GM23338 (cell line): ENCODE results near the gene ZNF689. TPM values are rescaled to one million over a fixed set of nuclear protein-coding genes. Genes with fewer than 3 reads are reported as not detected.

ENCODE experiments used
- ATAC-seq: fragments of 200-7000 bp; cut with Tn5 transposase; 3 replicates; pipeline ENCODE4 v1.9.1; 2020
- DNase-seq: peaks from one replicate; pipeline ENCODE4 v3.0.0-alpha.2; 2015; ENCODE audit warnings: low spot score
- H2AFZ ChIP-seq: fragments of 200-600 bp; sonication (generic); 2 replicates; pipeline ENCODE4 v1.8.0; 2016; ENCODE audit warnings: antibody characterized with exemption, mild to moderate bottlenecking, moderate library complexity
- H3F3A ChIP-seq: fragments of 200-600 bp; sonication (generic); replicated peaks from 2 replicates; pipeline ENCODE4 v1.8.0; 2017; ENCODE audit warnings: antibody characterized with exemption, mixed run types, low read depth
- H3K27ac ChIP-seq: fragments of 200-600 bp; sonication (generic); 2 replicates; pipeline ENCODE4 v1.6.1; 2016; ENCODE audit warnings: low read depth
- H3K27me3 ChIP-seq: fragments of 200-600 bp; sonication (generic); 2 replicates; pipeline ENCODE4 v1.8.0; 2016; ENCODE audit warnings: mild to moderate bottlenecking, mixed run types, moderate library complexity; ENCODE audit not compliant: insufficient read depth
- H3K36me3 ChIP-seq: fragments of 200-600 bp; sonication (generic); 2 replicates; pipeline ENCODE4 v1.8.0; 2016; ENCODE audit warnings: mild to moderate bottlenecking; ENCODE audit not compliant: insufficient read depth
- H3K4me1 ChIP-seq: fragments of 200-600 bp; sonication (generic); 2 replicates; pipeline ENCODE4 v1.8.0; 2016; ENCODE audit warnings: mild to moderate bottlenecking, moderate library complexity; ENCODE audit not compliant: insufficient read depth
- H3K4me2 ChIP-seq: fragments of 200-600 bp; sonication (generic); 2 replicates; pipeline ENCODE4 v1.7.1; 2017; ENCODE audit warnings: mixed run types
- H3K4me3 ChIP-seq: fragments of 200-600 bp; sonication (generic); 2 replicates; pipeline ENCODE4 v1.6.1; 2016; ENCODE audit warnings: mixed run types
- H3K79me2 ChIP-seq: fragments of 200-600 bp; sonication (generic); replicated peaks from 2 replicates; pipeline ENCODE4 v1.8.0; 2017; ENCODE audit warnings: mild to moderate bottlenecking; ENCODE audit not compliant: insufficient read depth
- H3K9me2 ChIP-seq: fragments of 200-600 bp; sonication (generic); 2 replicates; pipeline ENCODE4 v1.8.0; 2017; ENCODE audit not compliant: insufficient read depth
- H4K20me1 ChIP-seq: fragments of 200-600 bp; sonication (generic); replicated peaks from 2 replicates; pipeline ENCODE4 v1.8.0; 2017; ENCODE audit warnings: mild to moderate bottlenecking; ENCODE audit not compliant: insufficient read depth
- H3K27ac Mint-ChIP-seq: 2 replicates; pipeline ENCODE4 v1.8.0; 2020; ENCODE audit warnings: inconsistent platforms, mild to moderate bottlenecking, moderate library complexity, mixed read lengths
- H3K27me3 Mint-ChIP-seq: 3 replicates; pipeline ENCODE4 v1.8.0; 2022; ENCODE audit warnings: low read depth, mild to moderate bottlenecking, moderate library complexity, mixed read lengths, inconsistent platforms; ENCODE audit not compliant: insufficient read depth, poor library complexity
- H3K36me3 Mint-ChIP-seq: 3 replicates; pipeline ENCODE4 v1.8.0; 2021; ENCODE audit warnings: low read depth, mild to moderate bottlenecking, inconsistent platforms, moderate library complexity, mixed read lengths
- H3K4me1 Mint-ChIP-seq: 3 replicates; pipeline ENCODE4 v1.8.0; 2020; ENCODE audit warnings: mild to moderate bottlenecking, inconsistent platforms, mixed read lengths
- H3K4me3 Mint-ChIP-seq: 3 replicates; pipeline ENCODE4 v1.8.0; 2021; ENCODE audit warnings: moderate library complexity, mild to moderate bottlenecking, inconsistent platforms, mixed read lengths
- H3K9me3 Mint-ChIP-seq: 3 replicates; pipeline ENCODE4 v1.8.0; 2020; ENCODE audit warnings: moderate library complexity, mild to moderate bottlenecking, inconsistent platforms, mixed read lengths
- CREB1 ChIP-seq: fragments of 250-450 bp; sonication (Bioruptor Pico); IDR thresholded peaks from 2 replicates; pipeline ENCODE4 v1.5.0; 2020; ENCODE audit warnings: low read depth, mild to moderate bottlenecking, moderate library complexity
- EZH2 ChIP-seq: fragments of 200-600 bp; sonication (generic); IDR thresholded peaks from one replicate; pipeline ENCODE4 v1.8.0; 2017; ENCODE audit warnings: antibody characterized with exemption, mild to moderate bottlenecking, low read depth; ENCODE audit not compliant: unreplicated experiment
- EZH2phosphoT487 ChIP-seq: fragments of 200-600 bp; sonication (generic); IDR thresholded peaks from one replicate; pipeline ENCODE4 v1.8.1; 2018; ENCODE audit warnings: antibody characterized with exemption; ENCODE audit not compliant: unreplicated experiment
- JUNB ChIP-seq: IDR thresholded peaks from one replicate; pipeline ENCODE4 v1.6.1; 2016; ENCODE audit warnings: antibody characterized with exemption; ENCODE audit not compliant: unreplicated experiment
- NANOG ChIP-seq: IDR thresholded peaks from 2 replicates; pipeline ENCODE4 v1.6.1; 2016; ENCODE audit warnings: antibody characterized with exemption, borderline replicate concordance
- POLR2AphosphoS5 ChIP-seq: IDR thresholded peaks from 2 replicates; pipeline ENCODE4 v1.6.1; 2016; ENCODE audit warnings: antibody characterized with exemption, low read depth
- STAT1 ChIP-seq: IDR thresholded peaks from one replicate; pipeline ENCODE4 v1.6.1; 2016; ENCODE audit warnings: antibody characterized with exemption; ENCODE audit not compliant: unreplicated experiment
- ZNF114 ChIP-seq: fragments of 250-450 bp; sonication (Bioruptor Pico); IDR thresholded peaks from 2 replicates; pipeline ENCODE4 v1.5.0; 2020; ENCODE audit warnings: mild to moderate bottlenecking, moderate library complexity
- ZNF331 ChIP-seq: fragments of 250-450 bp; sonication (Bioruptor Pico); IDR thresholded peaks from 2 replicates; pipeline ENCODE4 v1.5.0; 2020; ENCODE audit warnings: low read depth, mild to moderate bottlenecking, moderate library complexity
- polyA plus RNA-seq: library from polyadenylated mRNA; unstranded; fragments of >200 nt; fragmentation: Nextera tagmentation; extraction: Ambion mirVana; gene quantifications from 2 replicates; pipeline ENCODE4 v1.2.1, GENCODE V29; 2016
- total RNA-seq: library from RNA; depleted of rRNA; stranded (reverse); fragments of >200 nt; shearing (Covaris generic); gene quantifications from 2 replicates; pipeline ENCODE4 v1.2.3, GENCODE V29; 2014
- TF ChIP-seq, protein P1 (sequence below): IDR thresholded peaks from one replicate; pipeline ENCODE4 v1.6.1; 2018; ENCODE audit warnings: antibody characterized with exemption; ENCODE audit not compliant: unreplicated experiment
- TF ChIP-seq, protein P2 (sequence below): fragments of 250-450 bp; sonication (Bioruptor Pico); IDR thresholded peaks from 2 replicates; pipeline ENCODE4 v1.5.0; 2020; ENCODE audit warnings: mild to moderate bottlenecking, moderate library complexity
- TF ChIP-seq, protein P3 (sequence below), 2 experiments: fragments of 200-600 bp in 1 of 2; sonication (generic) in 1 of 2; conservative IDR thresholded peaks; 2 replicates each; pipeline versions ENCODE4 v1.5.1 to v1.6.1; 2016 to 2017; ENCODE audit warnings: antibody characterized with exemption in 2 of 2, low read depth in 2 of 2, mild to moderate bottlenecking in 2 of 2, moderate library complexity in 1 of 2
- TF ChIP-seq, protein P4 (sequence below): IDR thresholded peaks from 2 replicates; pipeline ENCODE4 v1.6.1; 2016; ENCODE audit warnings: antibody characterized with exemption

Gene ZNF689
- total and polyA plus RNA-seq, 2 experiments from 2014 or later = 5.3 to 16.7 TPM

DNA sequence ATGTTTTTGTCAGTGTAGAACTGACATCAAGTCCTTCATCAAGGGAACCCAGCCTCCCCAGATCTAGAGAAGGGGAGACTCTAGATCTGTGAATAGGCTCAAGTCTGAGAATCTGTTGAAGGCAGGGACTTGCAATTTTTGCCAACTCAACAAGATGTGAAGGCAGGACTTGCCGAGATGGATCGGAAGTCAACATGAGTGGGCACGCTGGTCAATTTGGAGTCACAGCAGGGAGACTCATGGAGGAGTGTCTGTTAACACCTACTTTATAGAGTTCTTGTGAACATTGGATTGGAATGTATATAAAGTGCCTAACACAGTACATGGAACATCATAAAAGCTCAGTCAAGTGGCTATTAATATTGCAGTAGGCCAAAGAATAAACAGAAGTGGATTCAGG, 10.0 kb downstream of the ZNF689 start:
- H3K4me3 Mint-ChIP-seq = no peak overlapping the region
- Histone ChIP-seq H2AFZ (no peak overlapping the region), H4K20me1 (0 out of 2 replicates have a peak, but pooled peaks cover 3% of the 10 kb centered on the region), H3K4me3 (no peak overlapping the region), H3K9me2 (no peaks in the 10 kb centered on the region), H3K79me2 (no peaks in the 10 kb centered on the region), H3F3A (peaks cover 3% of the 10 kb centered on the region; the same call in 1 of the 2 replicates), H3K4me2 (no peak overlapping the region), H3K27ac (no peak overlapping the region), H3K36me3 (0 out of 2 replicates have a peak, but pooled peaks cover 3% of the 10 kb centered on the region), H3K27me3 (no peaks in the 10 kb centered on the region), H3K4me1 (no peaks in the 10 kb centered on the region)
- ATAC-seq = no peak
- H3K9me3 Mint-ChIP-seq = peaks cover 6% of the 10 kb centered on the region; the same call in 2 of the 3 replicates
- no peak overlapping the region for H3K27ac Mint-ChIP-seq
- H3K4me1 Mint-ChIP-seq = no peaks in the 10 kb centered on the region
- TF ChIP-seq, protein P1, sequence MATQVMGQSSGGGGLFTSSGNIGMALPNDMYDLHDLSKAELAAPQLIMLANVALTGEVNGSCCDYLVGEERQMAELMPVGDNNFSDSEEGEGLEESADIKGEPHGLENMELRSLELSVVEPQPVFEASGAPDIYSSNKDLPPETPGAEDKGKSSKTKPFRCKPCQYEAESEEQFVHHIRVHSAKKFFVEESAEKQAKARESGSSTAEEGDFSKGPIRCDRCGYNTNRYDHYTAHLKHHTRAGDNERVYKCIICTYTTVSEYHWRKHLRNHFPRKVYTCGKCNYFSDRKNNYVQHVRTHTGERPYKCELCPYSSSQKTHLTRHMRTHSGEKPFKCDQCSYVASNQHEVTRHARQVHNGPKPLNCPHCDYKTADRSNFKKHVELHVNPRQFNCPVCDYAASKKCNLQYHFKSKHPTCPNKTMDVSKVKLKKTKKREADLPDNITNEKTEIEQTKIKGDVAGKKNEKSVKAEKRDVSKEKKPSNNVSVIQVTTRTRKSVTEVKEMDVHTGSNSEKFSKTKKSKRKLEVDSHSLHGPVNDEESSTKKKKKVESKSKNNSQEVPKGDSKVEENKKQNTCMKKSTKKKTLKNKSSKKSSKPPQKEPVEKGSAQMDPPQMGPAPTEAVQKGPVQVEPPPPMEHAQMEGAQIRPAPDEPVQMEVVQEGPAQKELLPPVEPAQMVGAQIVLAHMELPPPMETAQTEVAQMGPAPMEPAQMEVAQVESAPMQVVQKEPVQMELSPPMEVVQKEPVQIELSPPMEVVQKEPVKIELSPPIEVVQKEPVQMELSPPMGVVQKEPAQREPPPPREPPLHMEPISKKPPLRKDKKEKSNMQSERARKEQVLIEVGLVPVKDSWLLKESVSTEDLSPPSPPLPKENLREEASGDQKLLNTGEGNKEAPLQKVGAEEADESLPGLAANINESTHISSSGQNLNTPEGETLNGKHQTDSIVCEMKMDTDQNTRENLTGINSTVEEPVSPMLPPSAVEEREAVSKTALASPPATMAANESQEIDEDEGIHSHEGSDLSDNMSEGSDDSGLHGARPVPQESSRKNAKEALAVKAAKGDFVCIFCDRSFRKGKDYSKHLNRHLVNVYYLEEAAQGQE = no peak
- no peak for TF ChIP-seq CREB1 (CRISPR knock-in tag)
- no peak for TF ChIP-seq EZH2
- TF ChIP-seq STAT1 = no peak
- TF ChIP-seq, protein P2, sequence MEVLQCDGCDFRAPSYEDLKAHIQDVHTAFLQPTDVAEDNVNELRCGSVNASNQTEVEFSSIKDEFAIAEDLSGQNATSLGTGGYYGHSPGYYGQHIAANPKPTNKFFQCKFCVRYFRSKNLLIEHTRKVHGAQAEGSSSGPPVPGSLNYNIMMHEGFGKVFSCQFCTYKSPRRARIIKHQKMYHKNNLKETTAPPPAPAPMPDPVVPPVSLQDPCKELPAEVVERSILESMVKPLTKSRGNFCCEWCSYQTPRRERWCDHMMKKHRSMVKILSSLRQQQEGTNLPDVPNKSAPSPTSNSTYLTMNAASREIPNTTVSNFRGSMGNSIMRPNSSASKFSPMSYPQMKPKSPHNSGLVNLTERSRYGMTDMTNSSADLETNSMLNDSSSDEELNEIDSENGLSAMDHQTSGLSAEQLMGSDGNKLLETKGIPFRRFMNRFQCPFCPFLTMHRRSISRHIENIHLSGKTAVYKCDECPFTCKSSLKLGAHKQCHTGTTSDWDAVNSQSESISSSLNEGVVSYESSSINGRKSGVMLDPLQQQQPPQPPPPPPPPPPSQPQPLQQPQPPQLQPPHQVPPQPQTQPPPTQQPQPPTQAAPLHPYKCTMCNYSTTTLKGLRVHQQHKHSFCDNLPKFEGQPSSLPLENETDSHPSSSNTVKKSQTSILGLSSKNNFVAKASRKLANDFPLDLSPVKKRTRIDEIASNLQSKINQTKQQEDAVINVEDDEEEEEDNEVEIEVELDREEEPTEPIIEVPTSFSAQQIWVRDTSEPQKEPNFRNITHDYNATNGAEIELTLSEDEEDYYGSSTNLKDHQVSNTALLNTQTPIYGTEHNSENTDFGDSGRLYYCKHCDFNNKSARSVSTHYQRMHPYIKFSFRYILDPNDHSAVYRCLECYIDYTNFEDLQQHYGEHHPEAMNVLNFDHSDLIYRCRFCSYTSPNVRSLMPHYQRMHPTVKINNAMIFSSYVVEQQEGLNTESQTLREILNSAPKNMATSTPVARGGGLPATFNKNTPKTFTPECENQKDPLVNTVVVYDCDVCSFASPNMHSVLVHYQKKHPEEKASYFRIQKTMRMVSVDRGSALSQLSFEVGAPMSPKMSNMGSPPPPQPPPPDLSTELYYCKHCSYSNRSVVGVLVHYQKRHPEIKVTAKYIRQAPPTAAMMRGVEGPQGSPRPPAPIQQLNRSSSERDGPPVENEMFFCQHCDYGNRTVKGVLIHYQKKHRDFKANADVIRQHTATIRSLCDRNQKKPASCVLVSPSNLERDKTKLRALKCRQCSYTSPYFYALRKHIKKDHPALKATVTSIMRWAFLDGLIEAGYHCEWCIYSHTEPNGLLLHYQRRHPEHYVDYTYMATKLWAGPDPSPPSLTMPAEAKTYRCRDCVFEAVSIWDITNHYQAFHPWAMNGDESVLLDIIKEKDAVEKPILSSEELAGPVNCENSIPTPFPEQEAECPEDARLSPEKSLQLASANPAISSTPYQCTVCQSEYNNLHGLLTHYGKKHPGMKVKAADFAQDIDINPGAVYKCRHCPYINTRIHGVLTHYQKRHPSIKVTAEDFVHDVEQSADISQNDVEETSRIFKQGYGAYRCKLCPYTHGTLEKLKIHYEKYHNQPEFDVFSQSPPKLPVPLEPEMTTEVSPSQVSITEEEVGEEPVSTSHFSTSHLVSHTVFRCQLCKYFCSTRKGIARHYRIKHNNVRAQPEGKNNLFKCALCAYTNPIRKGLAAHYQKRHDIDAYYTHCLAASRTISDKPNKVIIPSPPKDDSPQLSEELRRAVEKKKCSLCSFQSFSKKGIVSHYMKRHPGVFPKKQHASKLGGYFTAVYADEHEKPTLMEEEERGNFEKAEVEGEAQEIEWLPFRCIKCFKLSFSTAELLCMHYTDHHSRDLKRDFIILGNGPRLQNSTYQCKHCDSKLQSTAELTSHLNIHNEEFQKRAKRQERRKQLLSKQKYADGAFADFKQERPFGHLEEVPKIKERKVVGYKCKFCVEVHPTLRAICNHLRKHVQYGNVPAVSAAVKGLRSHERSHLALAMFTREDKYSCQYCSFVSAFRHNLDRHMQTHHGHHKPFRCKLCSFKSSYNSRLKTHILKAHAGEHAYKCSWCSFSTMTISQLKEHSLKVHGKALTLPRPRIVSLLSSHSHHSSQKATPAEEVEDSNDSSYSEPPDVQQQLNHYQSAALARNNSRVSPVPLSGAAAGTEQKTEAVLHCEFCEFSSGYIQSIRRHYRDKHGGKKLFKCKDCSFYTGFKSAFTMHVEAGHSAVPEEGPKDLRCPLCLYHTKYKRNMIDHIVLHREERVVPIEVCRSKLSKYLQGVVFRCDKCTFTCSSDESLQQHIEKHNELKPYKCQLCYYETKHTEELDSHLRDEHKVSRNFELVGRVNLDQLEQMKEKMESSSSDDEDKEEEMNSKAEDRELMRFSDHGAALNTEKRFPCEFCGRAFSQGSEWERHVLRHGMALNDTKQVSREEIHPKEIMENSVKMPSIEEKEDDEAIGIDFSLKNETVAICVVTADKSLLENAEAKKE (CRISPR knock-in tag) = no peak
- TF ChIP-seq, protein P3, sequence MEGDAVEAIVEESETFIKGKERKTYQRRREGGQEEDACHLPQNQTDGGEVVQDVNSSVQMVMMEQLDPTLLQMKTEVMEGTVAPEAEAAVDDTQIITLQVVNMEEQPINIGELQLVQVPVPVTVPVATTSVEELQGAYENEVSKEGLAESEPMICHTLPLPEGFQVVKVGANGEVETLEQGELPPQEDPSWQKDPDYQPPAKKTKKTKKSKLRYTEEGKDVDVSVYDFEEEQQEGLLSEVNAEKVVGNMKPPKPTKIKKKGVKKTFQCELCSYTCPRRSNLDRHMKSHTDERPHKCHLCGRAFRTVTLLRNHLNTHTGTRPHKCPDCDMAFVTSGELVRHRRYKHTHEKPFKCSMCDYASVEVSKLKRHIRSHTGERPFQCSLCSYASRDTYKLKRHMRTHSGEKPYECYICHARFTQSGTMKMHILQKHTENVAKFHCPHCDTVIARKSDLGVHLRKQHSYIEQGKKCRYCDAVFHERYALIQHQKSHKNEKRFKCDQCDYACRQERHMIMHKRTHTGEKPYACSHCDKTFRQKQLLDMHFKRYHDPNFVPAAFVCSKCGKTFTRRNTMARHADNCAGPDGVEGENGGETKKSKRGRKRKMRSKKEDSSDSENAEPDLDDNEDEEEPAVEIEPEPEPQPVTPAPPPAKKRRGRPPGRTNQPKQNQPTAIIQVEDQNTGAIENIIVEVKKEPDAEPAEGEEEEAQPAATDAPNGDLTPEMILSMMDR (conservative IDR thresholded peaks at IDR 0.05; ENCODE audit: low read depth in 2 of 2) = no peak
- TF ChIP-seq, protein P4, sequence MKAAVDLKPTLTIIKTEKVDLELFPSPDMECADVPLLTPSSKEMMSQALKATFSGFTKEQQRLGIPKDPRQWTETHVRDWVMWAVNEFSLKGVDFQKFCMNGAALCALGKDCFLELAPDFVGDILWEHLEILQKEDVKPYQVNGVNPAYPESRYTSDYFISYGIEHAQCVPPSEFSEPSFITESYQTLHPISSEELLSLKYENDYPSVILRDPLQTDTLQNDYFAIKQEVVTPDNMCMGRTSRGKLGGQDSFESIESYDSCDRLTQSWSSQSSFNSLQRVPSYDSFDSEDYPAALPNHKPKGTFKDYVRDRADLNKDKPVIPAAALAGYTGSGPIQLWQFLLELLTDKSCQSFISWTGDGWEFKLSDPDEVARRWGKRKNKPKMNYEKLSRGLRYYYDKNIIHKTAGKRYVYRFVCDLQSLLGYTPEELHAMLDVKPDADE = no peak
- TF ChIP-seq ZNF114 (CRISPR knock-in tag) = no peak
- TF ChIP-seq EZH2phosphoT487 = no peak
- TF ChIP-seq ZNF331 (CRISPR knock-in tag) = no peak
- TF ChIP-seq JUNB = no peak
- no peak for TF ChIP-seq NANOG
- TF ChIP-seq POLR2AphosphoS5 = no peak
- peaks cover 28% of the 10 kb centered on the region for H3K36me3 Mint-ChIP-seq
- DNase-seq = no peak
- H3K27me3 Mint-ChIP-seq = peaks cover 8% of the 10 kb centered on the region
